Astrocyte of the spinal cord (primary cell): ENCODE results near the gene OR2A7.
"Not testable (repeated sequence)": the region's sequence is repeated elsewhere in the genome, so short reads cannot be mapped to it uniquely, and the experiment has no call there.

Experiments used
- DNase-seq: peaks from one replicate; pipeline ENCODE4 v3.0.0; 2011; ENCODE audit warnings: low read depth, low spot score
- H3K4me3 ChIP-seq: 2 replicates; pipeline ENCODE4 v1.5.1; 2011; ENCODE audit warnings: low read depth, mild to moderate bottlenecking, low read length, moderate library complexity
- in situ Hi-C: cut with HindIII; loops from 2 replicates; pipeline ENCODE4 v1.10.0; 2017; ENCODE audit warnings: low sequenced_read_pairs
- TF ChIP-seq, protein P1 (sequence below): IDR thresholded peaks from 2 replicates; pipeline ENCODE4 v1.5.1; 2012; ENCODE audit warnings: low read depth, mild to moderate bottlenecking, low read length, inconsistent platforms

Gene OR2A7

DNA sequence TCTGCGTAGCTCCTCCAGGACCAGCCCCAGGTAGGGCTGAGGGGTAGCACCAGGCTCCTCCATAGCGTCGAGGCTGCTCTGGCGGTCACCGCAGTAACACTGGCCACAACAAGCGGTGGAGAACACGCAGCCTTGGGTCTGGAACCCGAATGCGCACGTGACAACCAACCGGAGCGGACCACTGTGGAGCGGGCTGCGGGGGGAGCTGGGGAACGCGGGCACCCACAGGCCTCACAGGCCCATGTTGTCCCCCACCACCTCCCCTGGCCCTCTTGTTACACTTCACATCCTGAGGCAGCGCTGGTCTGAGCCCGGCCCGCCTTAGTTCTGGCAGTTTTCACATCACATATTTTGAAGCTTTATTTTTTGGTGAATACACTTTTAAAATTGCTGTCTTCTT, 4.6 kb upstream of the OR2A7 start, which contains the start of gene CTAGE8:
Gene CTAGE8, minus strand, starts transcription at position 101 of the 400 bp plus-strand sequence. Its CDS starts 38 bp downstream, at position 63.
- in situ Hi-C loops, DNase-seq, H3K4me3 ChIP-seq: not testable (repeated sequence)

DNA sequence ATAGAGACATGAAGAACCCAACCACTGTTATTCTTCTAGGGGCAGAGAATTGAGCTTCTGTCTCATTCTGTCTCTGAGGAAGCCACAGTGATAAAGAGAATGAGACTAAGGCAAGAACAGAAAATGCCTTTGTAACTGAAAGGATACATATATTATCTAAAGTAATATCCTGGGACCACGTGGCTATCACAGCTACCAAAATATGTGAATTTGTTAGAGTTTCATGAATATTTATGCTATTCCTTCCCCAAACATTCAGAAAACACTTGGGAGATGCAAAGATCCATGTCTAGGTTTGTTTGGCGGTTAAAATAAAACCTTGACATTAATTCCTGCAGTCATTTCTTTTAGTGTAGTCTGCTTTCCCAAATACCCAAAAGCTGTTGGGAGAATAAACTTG, 2.5 kb downstream of the OR2A7 start:
- H3K4me3 ChIP-seq, DNase-seq, in situ Hi-C loops: not testable (repeated sequence)

DNA sequence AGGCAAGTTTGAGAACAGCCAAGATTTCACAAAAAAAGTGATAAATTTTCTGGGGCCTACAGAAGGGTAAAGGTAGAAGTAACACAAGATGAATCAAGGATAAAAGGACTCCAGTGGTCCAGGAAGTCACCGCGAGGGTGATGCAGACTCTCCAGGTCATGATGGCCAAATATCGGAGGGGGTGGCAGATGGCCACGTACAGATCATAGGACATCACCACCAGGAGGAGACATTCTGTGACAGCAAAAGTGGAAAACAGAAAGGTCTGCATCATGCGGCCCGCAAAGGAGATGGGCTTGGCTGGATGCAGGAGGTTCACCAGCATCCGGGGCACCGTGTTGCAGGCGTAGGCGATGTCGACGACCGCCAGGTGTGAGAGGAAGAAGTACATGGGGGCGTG, 5.5 kb downstream of the OR2A7 start:
- in situ Hi-C loops, H3K4me3 ChIP-seq: not testable (repeated sequence)

DNA sequence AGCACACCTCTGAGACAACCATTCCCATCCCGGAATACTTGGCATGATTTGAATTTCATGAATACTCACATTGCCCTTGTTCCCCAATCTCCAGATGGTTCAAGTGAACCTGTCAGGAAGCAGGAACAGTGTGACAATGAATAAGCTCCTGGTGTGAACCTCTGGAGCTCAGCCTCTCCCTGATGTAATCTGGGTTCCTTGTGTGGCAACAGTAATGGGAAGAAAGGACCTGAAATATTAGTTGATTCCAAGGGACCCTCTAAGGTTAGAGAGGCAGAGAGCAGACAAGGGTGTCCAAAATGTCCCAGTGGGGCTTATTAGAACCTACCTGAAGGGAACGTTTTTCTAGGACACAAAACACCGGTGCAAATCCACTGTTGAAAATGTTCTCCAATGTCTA, 8.5 kb downstream of the OR2A7 start:
- DNase-seq = no peak
- TF ChIP-seq, protein P1, sequence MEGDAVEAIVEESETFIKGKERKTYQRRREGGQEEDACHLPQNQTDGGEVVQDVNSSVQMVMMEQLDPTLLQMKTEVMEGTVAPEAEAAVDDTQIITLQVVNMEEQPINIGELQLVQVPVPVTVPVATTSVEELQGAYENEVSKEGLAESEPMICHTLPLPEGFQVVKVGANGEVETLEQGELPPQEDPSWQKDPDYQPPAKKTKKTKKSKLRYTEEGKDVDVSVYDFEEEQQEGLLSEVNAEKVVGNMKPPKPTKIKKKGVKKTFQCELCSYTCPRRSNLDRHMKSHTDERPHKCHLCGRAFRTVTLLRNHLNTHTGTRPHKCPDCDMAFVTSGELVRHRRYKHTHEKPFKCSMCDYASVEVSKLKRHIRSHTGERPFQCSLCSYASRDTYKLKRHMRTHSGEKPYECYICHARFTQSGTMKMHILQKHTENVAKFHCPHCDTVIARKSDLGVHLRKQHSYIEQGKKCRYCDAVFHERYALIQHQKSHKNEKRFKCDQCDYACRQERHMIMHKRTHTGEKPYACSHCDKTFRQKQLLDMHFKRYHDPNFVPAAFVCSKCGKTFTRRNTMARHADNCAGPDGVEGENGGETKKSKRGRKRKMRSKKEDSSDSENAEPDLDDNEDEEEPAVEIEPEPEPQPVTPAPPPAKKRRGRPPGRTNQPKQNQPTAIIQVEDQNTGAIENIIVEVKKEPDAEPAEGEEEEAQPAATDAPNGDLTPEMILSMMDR = no peak
- H3K4me3 ChIP-seq = no peak overlapping the region
- in situ Hi-C loops = no loop called here

More for the DNA sequence above, 5.5 kb downstream of the OR2A7 start:
- not testable (repeated sequence) for DNase-seq

DNA sequence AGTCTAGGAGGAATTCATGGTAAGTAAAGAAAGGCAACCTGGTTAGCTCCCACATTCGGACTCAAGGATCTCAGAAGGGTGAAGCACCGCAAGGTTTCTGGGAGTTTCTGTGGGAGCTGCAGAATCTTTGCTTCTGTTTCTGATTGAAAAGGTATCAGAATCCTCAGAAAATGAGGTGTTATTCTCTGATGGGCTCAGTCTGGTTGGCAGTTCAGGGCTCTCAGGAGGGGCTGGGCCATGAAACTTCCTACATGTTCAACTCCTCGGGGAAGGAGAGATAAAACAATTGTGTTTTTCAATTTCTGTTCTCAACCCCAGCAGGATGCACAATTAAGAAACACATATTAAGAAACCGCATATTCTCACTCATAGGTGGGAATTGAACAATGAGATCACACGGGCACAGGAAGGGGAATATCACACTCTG, 9.1 kb downstream of the OR2A7 start:
- in situ Hi-C loops = no loop called here
- no peak overlapping the region for H3K4me3 ChIP-seq
- TF ChIP-seq, protein P1 = no peak
- DNase-seq = no peak

DNA sequence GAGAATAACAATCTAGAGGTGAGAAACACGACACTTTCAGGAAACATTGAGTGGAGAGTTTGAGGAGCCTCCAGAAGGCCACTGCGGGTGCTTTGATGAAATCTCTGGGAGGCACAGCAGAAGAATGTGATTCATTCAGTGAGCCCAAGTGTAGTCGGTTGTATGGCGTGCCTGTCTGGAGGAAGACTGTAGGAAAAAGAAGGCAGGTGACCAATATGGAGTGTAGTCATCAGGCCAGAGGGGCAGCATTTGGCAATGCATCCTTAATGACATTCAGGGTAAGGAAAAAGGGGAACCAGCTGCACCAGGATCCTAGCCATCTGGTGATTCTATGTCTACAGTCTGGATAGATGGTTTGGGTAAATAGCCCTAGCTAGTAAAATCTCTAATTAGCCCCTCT, 12.3 kb downstream of the OR2A7 start:
- in situ Hi-C loops, H3K4me3 ChIP-seq, DNase-seq: not testable (repeated sequence)

DNA sequence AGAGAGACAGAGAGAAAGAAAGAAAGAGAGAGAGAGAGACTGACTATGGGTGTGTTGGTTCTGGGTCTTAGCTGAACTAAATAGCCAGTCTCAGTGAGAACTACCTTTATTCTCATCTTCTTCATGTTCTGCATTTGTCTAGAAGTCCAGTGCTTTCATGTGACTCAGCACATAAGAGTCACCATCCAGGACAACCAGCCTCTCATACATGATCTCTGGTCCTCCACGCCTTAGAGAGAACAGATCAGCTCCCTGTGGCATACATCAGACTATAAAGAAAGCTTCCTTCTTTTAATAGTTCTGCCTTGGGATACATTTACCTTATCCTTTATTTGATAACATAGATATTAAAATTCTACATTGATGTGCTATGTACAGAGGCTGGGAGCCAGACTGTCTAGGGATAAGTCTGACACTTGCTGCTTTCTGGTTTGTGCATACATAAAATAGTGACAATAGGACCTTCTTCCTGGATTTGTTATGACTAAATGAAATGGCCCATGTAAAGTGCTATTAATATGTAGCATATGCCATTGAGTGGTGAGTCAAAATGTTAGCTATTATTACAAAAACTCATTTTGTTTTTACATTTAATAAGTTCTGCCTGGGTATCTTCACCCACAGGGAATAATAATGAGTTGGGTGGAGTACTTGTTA, 16.8 kb downstream of the OR2A7 start:
- in situ Hi-C loops, DNase-seq, H3K4me3 ChIP-seq: not testable (repeated sequence)

DNA sequence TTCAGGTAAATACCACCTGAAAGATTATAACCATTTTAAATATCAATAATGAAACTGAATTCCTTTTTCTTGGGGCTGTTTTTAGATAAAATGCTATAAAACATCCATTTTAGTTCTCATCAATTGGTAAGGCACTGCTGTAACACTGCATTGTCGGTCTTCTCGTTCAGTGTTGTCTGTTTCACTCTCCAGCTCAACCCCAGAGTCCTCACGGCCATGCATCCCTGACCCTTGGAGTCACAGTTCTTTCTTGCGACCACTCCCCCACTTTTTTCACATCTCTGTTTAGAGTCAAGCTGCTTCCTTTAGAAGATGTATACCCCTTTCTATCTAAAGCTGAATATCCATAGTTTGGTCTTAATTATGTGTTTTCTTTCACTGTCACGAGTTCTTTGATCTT, 17.6 kb downstream of the OR2A7 start:
- H3K4me3 ChIP-seq, DNase-seq, in situ Hi-C loops: not testable (repeated sequence)

DNA sequence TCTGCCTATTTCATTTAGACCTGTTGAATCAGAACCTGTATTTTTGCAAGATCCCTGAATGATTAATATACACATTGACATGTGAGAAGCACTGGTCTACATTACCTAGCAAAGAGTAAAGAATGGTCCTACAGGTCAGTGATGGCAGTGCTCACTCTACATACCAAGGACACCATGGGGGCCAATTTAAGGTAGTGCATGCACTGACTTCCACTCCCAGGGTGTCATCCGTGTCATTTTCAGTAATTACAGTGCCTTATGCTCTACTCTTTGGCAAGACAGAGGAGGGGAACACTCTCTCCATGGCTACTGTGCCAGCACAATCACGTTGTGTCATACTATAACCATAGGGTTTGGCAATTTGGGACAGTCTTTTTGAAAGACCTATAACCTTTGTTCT, 19.2 kb downstream of the OR2A7 start:
- in situ Hi-C loops, DNase-seq, H3K4me3 ChIP-seq: not testable (repeated sequence)

DNA sequence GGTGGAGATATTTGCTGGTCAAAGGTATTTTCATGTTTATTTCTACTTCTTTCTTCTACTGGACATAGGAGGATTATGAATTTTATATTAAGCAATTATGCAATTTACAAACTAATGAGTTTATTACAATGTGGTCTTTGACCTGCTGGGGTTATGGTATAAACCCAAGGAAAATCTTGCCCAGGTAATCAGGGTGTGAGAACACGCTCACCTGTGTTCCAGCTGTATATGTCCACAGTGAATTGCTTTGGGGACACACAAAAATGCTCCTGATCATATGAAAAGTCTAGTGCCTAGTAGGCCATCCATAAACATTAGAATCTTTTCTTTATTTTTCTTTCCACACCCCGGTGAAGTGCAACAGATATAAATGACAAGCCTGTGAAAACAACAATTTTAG, 25.2 kb downstream of the OR2A7 start, which contains the start of gene OR2A42:
Gene OR2A42, minus strand, starts transcription at position 241 of the 400 bp plus-strand sequence. CDS start 6,762 bp downstream, outside the sequence.
- H3K4me3 ChIP-seq, in situ Hi-C loops, DNase-seq: not testable (repeated sequence)

DNA sequence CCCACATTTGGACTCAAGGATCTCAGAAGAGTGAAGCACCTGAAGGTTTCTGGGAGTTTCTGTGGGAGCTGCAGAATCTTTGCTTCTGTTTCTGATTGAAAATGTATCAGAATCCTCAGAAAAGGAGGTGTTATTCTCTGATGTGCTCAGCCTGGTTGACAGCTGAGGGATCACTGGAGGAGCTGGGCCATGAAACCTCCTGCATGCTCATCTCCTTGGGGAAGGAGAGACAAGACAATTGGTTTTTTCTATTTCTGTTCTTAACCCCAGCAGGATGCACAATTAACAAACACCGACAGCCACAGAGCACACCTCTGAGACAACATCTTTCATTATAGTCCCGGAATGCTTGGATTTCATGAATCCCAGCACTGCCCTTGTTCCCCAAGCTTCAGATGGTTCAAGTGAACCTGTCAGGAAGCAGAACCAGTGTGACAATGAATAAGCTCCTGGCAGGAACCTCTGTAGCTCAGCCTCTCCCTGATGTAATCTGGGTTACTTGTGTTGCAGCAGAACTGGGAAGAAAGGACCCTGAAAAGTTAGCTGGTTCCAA, 26.0 kb downstream of the OR2A7 start:
- in situ Hi-C loops, H3K4me3 ChIP-seq, DNase-seq: not testable (repeated sequence)

DNA sequence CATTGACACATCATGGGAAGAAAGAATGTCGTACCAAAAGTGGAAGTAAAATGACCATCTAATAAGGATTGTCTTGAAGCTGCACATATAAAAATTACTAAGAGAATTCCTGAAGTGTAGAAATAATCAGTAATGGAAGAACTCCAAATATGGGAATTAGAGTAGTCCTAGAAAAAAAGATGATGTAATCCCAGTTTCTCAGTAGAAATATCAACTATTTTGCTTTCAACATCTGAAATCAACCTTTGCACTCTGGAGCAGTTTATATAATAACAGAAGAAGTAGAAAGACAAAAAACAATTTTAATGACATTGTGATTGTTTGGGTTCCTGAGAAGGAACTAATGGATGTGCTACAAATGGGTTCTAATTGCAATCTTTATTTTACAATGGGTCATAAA, 31.6 kb downstream of the OR2A7 start:
- DNase-seq, H3K4me3 ChIP-seq, in situ Hi-C loops: not testable (repeated sequence)

DNA sequence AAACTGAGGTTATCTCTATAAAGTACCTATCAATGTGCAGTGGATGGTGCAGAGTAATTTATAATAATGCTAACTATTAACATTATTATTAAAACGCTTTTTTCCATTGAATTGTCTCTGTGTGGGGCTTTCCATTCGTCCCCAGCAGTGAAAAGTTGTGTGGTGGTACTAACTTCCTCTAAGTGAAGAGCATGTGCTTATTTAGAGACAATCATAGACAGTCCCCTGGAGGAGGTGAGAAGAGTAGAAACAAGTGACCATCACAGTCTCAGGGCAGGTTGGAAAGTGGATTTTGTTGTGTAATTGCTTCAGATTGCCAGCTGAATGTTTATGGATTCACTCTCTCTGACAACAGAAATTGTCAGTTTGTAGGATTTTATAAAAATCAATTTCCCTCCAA, 33.6 kb downstream of the OR2A7 start:
- in situ Hi-C loops, DNase-seq, H3K4me3 ChIP-seq: not testable (repeated sequence)

DNA sequence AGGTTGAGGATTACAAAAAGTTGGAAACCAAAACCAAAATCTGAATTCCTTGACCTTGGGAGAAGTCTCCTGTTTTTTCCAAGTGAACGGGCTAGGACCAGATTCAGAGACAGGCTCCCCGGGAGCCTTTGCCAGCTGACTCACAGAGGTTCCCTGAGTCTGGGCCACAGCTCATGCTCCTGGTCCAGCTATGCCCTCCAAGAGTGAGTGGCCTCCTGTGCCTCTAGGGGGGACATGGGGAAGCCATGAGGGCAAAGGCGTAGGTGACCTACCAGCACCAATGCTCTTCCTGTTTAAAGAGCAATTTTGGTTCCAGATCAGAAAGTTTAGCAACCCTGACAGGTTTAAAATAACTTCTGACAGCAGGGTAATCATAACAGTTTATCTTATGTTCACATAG, 35.8 kb downstream of the OR2A7 start:
- H3K4me3 ChIP-seq, DNase-seq, in situ Hi-C loops: not testable (repeated sequence)

DNA sequence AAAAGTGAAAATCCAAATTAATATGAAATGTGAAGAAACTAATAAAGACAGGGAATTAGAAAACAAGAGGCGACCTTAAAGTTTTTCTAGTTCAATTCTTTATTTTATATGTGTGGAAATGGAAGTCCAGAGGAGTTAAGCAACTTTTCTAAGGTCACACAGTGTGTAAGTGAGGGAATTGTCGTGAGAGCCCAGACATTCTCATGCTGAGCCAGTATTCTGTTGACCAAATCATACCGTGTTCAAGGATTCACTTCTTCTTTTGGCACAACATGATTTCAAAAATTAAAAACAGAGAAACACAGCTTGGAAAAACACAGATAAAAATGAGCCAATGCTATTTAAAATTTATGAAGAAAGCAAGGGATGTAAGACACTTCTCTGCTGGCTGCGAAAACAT, 37.7 kb downstream of the OR2A7 start:
- DNase-seq, in situ Hi-C loops, H3K4me3 ChIP-seq: not testable (repeated sequence)

DNA sequence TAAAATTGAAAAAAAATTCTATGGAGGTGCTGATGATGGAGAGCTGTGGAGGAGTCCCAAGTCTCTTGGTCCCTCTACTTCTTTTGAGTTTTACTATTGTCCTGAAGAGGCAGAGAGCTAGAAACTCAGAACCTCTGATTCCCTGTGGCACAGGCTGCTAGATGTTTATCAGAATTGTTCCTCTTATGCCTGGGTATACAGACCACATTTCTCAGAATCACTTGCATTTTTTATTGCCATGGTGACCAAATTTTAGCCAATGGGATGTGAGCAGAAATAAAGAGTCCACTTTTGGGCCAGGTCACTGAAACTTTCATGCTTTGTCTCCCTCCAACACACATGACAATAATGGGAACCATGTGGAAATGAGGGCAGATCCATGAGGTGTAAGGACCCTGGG, 40.9 kb downstream of the OR2A7 start:
- H3K4me3 ChIP-seq, in situ Hi-C loops, DNase-seq: not testable (repeated sequence)
